ENCODE measurements around the gene SMC3. TPM values are rescaled to one million over a fixed set of nuclear protein-coding genes. Genes with fewer than 3 reads are reported as not detected.

The SMC3 gene
- total and polyA plus RNA-seq, 2 of the 13 experiments (the other 11 are each of a cell fraction or from before 2014, with no cell fraction given): 11.7 to 48.0 TPM

GRCh38 chr10:110524179-110524858, 43.2 kb upstream of the SMC3 start:
- Histone ChIP-seq H3K27ac (ENCODE audit: extremely low read length, insufficient read depth, low read length) (no peak overlapping the region), H3K27me3 (ENCODE audit: control insufficient read depth in 1 of 2, insufficient read depth in 2 of 2, low read length in 2 of 2) (peaks cover 0 to 15% of the 10 kb centered on the region in 2 experiments; a peak in 3 of 5 replicates), H3K4me2 (ENCODE audit: low read depth, low read length) (no peak overlapping the region), H3K4me1 (ENCODE audit: insufficient read depth, low read length) (peaks cover 48% of the 10 kb centered on the region), H3K79me2 (ENCODE audit: insufficient read depth, low read length) (no peaks in the 10 kb centered on the region), H3K9me3 (ENCODE audit: low read length) (no peaks in the 10 kb centered on the region), H3K9ac (ENCODE audit: insufficient read depth, low read depth, low read length) (no peak overlapping the region), H3K36me3 (replicated peaks in 1 of 2; ENCODE audit: control insufficient read depth in 1 of 2, insufficient read depth in 2 of 2, low read length in 2 of 2) (no peaks in the 10 kb centered on the region), H2AFZ (ENCODE audit: low read length) (no peak overlapping the region), H3K4me3 (replicated peaks in 1 of 3; ENCODE audit: insufficient read depth in 1 of 3, low read depth in 2 of 3, low read length in 3 of 3) (no peak overlapping the region), H4K20me1 (ENCODE audit: insufficient read depth, low read length) (no peaks in the 10 kb centered on the region)
- CTCF ChIA-PET (ENCODE audit: low intra/inter-chr PET ratio, low total read pairs): no interaction called here
- 20% methylated on average over 3 of the region's 3 CpGs for WGBS (ENCODE audit: low lambda C conversion rate)
- TF ChIP-seq ZNF282 (IDR thresholded peaks at IDR 0.05; ENCODE audit: partially characterized antibody) (no peak), ZNF331 (CRISPR knock-in tag; IDR thresholded peaks at IDR 0.05) (no peak), FOXJ3 (CRISPR knock-in tag; IDR thresholded peaks at IDR 0.05; ENCODE audit: borderline replicate concordance) (no peak), ZNF318 (CRISPR knock-in tag; IDR thresholded peaks at IDR 0.05) (no peak), EP300 (IDR thresholded peaks at IDR 0.05; ENCODE audit: low read depth in 2 of 2, low read length in 2 of 2) (no peak), EP300 (CRISPR knock-in tag; IDR thresholded peaks at IDR 0.05; ENCODE audit: borderline replicate concordance) (no peak), ZSCAN5A (CRISPR knock-in tag; IDR thresholded peaks at IDR 0.05; ENCODE audit: borderline replicate concordance) (no peak), ZNF24 (IDR thresholded peaks at IDR 0.05) (no peak), ZNF3 (CRISPR knock-in tag; IDR thresholded peaks at IDR 0.05) (no peak), YEATS4 (CRISPR knock-in tag; IDR thresholded peaks at IDR 0.05; ENCODE audit: borderline replicate concordance) (no peak), ZNF616 (CRISPR knock-in tag; IDR thresholded peaks at IDR 0.05; ENCODE audit: low read depth) (no peak), RFX3 (CRISPR knock-in tag; IDR thresholded peaks at IDR 0.05) (no peak)
- intact Hi-C loops (cut with micrococcal nuclease; ENCODE audit: unreplicated experiment): no loop called here
- FAIRE-seq (no peak), ATAC-seq (no peak), DNase-seq (ENCODE audit: low spot score) (no peak)
- in situ Hi-C loops (cut with HindIII; ENCODE audit: extremely low pct_ligation_motif_present, low pct_unique_long_range_greater_than_20kb): no loop called here
- POLR2A ChIA-PET: no interaction called here
- no TSS peak for BruUV-seq (replicated peaks)
